ENCODE measurements around the gene CARD11. TPM values are rescaled to one million over a fixed set of nuclear protein-coding genes. Genes with fewer than 3 reads are reported as not detected.
"Not testable (repeated sequence)": the region's sequence is repeated elsewhere in the genome, so short reads cannot be mapped to it uniquely, and the experiment has no call there.

Gene CARD11
- total and polyA plus RNA-seq, 2 donors (not counting 1 experiment from before 2014, with no cell fraction given) = 0.02 TPM; not detected in 1

GRCh38 chr7:2959828-2960599 lies 83.7 kb downstream of the CARD11 start:
- Histone ChIP-seq H3K9ac (ENCODE audit: insufficient read depth, low read length) (no peak overlapping the region), H3K27me3 (ENCODE audit: control insufficient read depth, insufficient read depth, low read length) (no peaks in the 10 kb centered on the region), H2AFZ (ENCODE audit: low read length) (no peak overlapping the region), H3K4me3 (replicated peaks in 1 of 4; ENCODE audit: control extremely low read depth in 1 of 4, insufficient read depth in 1 of 4, low read depth in 3 of 4, low read length in 4 of 4) (no peak overlapping the region), H3K4me2 (ENCODE audit: extremely low read depth, insufficient read depth, low read length) (no peak overlapping the region), H3K79me2 (ENCODE audit: control insufficient read depth, insufficient read depth, low read length) (no peaks in the 10 kb centered on the region), H3K4me1 (ENCODE audit: control insufficient read depth, extremely low read depth, insufficient read depth, low read length) (no peaks in the 10 kb centered on the region), H3K27ac (ENCODE audit: insufficient read depth, low read length) (no peak overlapping the region), H3K36me3 (ENCODE audit: control insufficient read depth, insufficient read depth, low read length) (no peaks in the 10 kb centered on the region), H4K20me1 (ENCODE audit: control insufficient read depth, extremely low read depth, insufficient read depth, low read length) (no peaks in the 10 kb centered on the region), H3K9me3 (ENCODE audit: control insufficient read depth, insufficient read depth, low read depth, low read length) (no peaks in the 10 kb centered on the region)
- no peak for TF ChIP-seq EZH2 (IDR thresholded peaks at IDR 0.05; ENCODE audit: low read length, missing control alignments)
- no peak for TF ChIP-seq CTCF (conservative IDR thresholded peaks at IDR 0.05 in 1 of 2, IDR thresholded peaks at IDR 0.05 in 1 of 2; ENCODE audit: low read depth in 1 of 2, low read length in 2 of 2)
- DNase-seq (ENCODE audit: low read depth in 2 of 2) = no peak

GRCh38 chr7:2959103-2959680 lies 84.5 kb downstream of the CARD11 start:
- Histone ChIP-seq H3K27ac (ENCODE audit: insufficient read depth, low read length) (no peak overlapping the region), H3K4me3 (replicated peaks in 1 of 4; ENCODE audit: control extremely low read depth in 1 of 4, insufficient read depth in 1 of 4, low read depth in 3 of 4, low read length in 4 of 4) (no peak overlapping the region), H3K9me3 (ENCODE audit: control insufficient read depth, insufficient read depth, low read depth, low read length) (no peaks in the 10 kb centered on the region), H3K9ac (ENCODE audit: insufficient read depth, low read length) (no peak overlapping the region), H3K4me2 (ENCODE audit: extremely low read depth, insufficient read depth, low read length) (no peak overlapping the region), H3K27me3 (ENCODE audit: control insufficient read depth, insufficient read depth, low read length) (no peaks in the 10 kb centered on the region), H2AFZ (ENCODE audit: low read length) (no peak overlapping the region), H4K20me1 (ENCODE audit: control insufficient read depth, extremely low read depth, insufficient read depth, low read length) (no peaks in the 10 kb centered on the region), H3K4me1 (ENCODE audit: control insufficient read depth, extremely low read depth, insufficient read depth, low read length) (no peaks in the 10 kb centered on the region), H3K36me3 (ENCODE audit: control insufficient read depth, insufficient read depth, low read length) (no peaks in the 10 kb centered on the region), H3K79me2 (ENCODE audit: control insufficient read depth, insufficient read depth, low read length) (no peaks in the 10 kb centered on the region)
- DNase-seq (ENCODE audit: low read depth in 2 of 2) = no peak
- TF ChIP-seq EZH2 (IDR thresholded peaks at IDR 0.05; ENCODE audit: low read length, missing control alignments) (no peak), CTCF (conservative IDR thresholded peaks at IDR 0.05 in 1 of 2, IDR thresholded peaks at IDR 0.05 in 1 of 2; ENCODE audit: low read depth in 1 of 2, low read length in 2 of 2) (no peak)

- H3K4me2 ChIP-seq (ENCODE audit: extremely low read depth, insufficient read depth, low read length) = no peak overlapping the region
These were observed 85.1 kb downstream of the CARD11 start for GRCh38 chr7:2958416-2959102.

GRCh38 chr7:2957369-2957727 lies 86.3 kb downstream of the CARD11 start:
- not testable (repeated sequence) for H3K4me1 ChIP-seq (ENCODE audit: control insufficient read depth, extremely low read depth, insufficient read depth, low read length); H4K20me1 ChIP-seq (ENCODE audit: control insufficient read depth, extremely low read depth, insufficient read depth, low read length); H3K27ac ChIP-seq (ENCODE audit: insufficient read depth, low read length); DNase-seq (ENCODE audit: low read depth in 2 of 2); H3K9me3 ChIP-seq (ENCODE audit: control insufficient read depth, insufficient read depth, low read depth, low read length); H3K4me2 ChIP-seq (ENCODE audit: extremely low read depth, insufficient read depth, low read length); H3K9ac ChIP-seq (ENCODE audit: insufficient read depth, low read length); H3K79me2 ChIP-seq (ENCODE audit: control insufficient read depth, insufficient read depth, low read length); H3K36me3 ChIP-seq (ENCODE audit: control insufficient read depth, insufficient read depth, low read length); H3K4me3 ChIP-seq (replicated peaks in 1 of 4; ENCODE audit: control extremely low read depth in 1 of 4, insufficient read depth in 1 of 4, low read depth in 3 of 4, low read length in 4 of 4); H2AFZ ChIP-seq (ENCODE audit: low read length); H3K27me3 ChIP-seq (ENCODE audit: control insufficient read depth, insufficient read depth, low read length)

More at GRCh38 chr7:2958416-2959102, 85.1 kb downstream of the CARD11 start:
- Histone ChIP-seq H4K20me1 (ENCODE audit: control insufficient read depth, extremely low read depth, insufficient read depth, low read length) (no peaks in the 10 kb centered on the region), H3K79me2 (ENCODE audit: control insufficient read depth, insufficient read depth, low read length) (no peaks in the 10 kb centered on the region), H3K4me1 (ENCODE audit: control insufficient read depth, extremely low read depth, insufficient read depth, low read length) (no peaks in the 10 kb centered on the region), H3K4me3 (replicated peaks in 1 of 4; ENCODE audit: control extremely low read depth in 1 of 4, insufficient read depth in 1 of 4, low read depth in 3 of 4, low read length in 4 of 4) (no peak overlapping the region), H3K9me3 (ENCODE audit: control insufficient read depth, insufficient read depth, low read depth, low read length) (no peaks in the 10 kb centered on the region), H3K9ac (ENCODE audit: insufficient read depth, low read length) (no peak overlapping the region), H3K36me3 (ENCODE audit: control insufficient read depth, insufficient read depth, low read length) (no peaks in the 10 kb centered on the region), H3K27me3 (ENCODE audit: control insufficient read depth, insufficient read depth, low read length) (no peaks in the 10 kb centered on the region), H3K27ac (ENCODE audit: insufficient read depth, low read length) (no peak overlapping the region), H2AFZ (ENCODE audit: low read length) (no peak overlapping the region)
- no peak for DNase-seq (ENCODE audit: low read depth in 2 of 2)
- TF ChIP-seq EZH2 (IDR thresholded peaks at IDR 0.05; ENCODE audit: low read length, missing control alignments) (no peak), CTCF (conservative IDR thresholded peaks at IDR 0.05 in 1 of 2, IDR thresholded peaks at IDR 0.05 in 1 of 2; ENCODE audit: low read depth in 1 of 2, low read length in 2 of 2) (no peak)

All from fibroblast of lung (primary cell).